Left colon (tissue), 2 donors: ENCODE data around the gene NOL3. TPM values are rescaled to one million over a fixed set of nuclear protein-coding genes. Genes with fewer than 3 reads are reported as not detected.

Source experiments
- ATAC-seq: fragments of 200-7000 bp; cut with Tn5 transposase; one replicate; pipeline ENCODE4 v1.9.1; 2020; ENCODE audit warnings: mild to moderate bottlenecking, moderate library complexity
- DNase-seq, 2 donors: peaks; one replicate each; pipeline ENCODE4 v3.0.0-alpha.2; 2020
- intact Hi-C, 2 donors: fragments of 100-400 bp; cut with DNase I in 1 of 2; cut with micrococcal nuclease in 1 of 2; formaldehyde crosslinking; loops; one replicate each; pipeline versions ENCODE4 v1.11.2 to v1.14.0; 2022; cut with DNase I, micrococcal nuclease
- total RNA-seq, 2 donors: library from RNA; stranded (reverse); fragmentation: NEBNext Ultra II Directional; extraction: Animal tissue kit (Norgen Biotek cat#: 25700); gene quantifications; one replicate each; pipeline ENCODE4 v1.2.1, GENCODE V29; 2021
- donor health status: DM: no; HTN: no; CAD: no.
- donor health status: DM: yes; HTN: yes; CAD: no.

The NOL3 gene
- total RNA-seq, 2 donors from 2014 or later, result 23.1 to 30.2 TPM

- DNase-seq (no peak), ATAC-seq (no peak)
- intact Hi-C loops, result loop anchor here in 1 of 2 donors (10.0 kb wide), 1 partner anchor 177 kb away; no protein-coding TSS in a partner anchor
Measured at GRCh38 chr16:67151431-67152097, 18.8 kb upstream of the NOL3 start.

- ATAC-seq, result no peak
Measured at GRCh38 chr16:67154578-67155294, 15.6 kb upstream of the NOL3 start.

GRCh38 chr16:67155295-67156142 lies 14.8 kb upstream of the NOL3 start:
- ATAC-seq, result peak; percentile 53
- peak in 1 of 2 donors; percentile 82 for DNase-seq
- intact Hi-C loops, result loop anchor here (5.0 to 10.0 kb wide), 2 partner anchors 178 to 181 kb away; no protein-coding TSS in a partner anchor

More at GRCh38 chr16:67154578-67155294, 15.6 kb upstream of the NOL3 start:
- intact Hi-C loops, result loop anchor here (5.0 to 10.0 kb wide), 2 partner anchors 177 to 180 kb away; no protein-coding TSS in a partner anchor
- DNase-seq, result peak in 1 of 2 donors; percentile 25

GRCh38 chr16:67156143-67156844 lies 14.0 kb upstream of the NOL3 start:
- ATAC-seq, result peak; percentile 19
- intact Hi-C loops, result loop anchor here (5.0 to 10.0 kb wide), 2 partner anchors 179 to 181 kb away; no protein-coding TSS in a partner anchor
- DNase-seq, result peak in 1 of 2 donors; percentile 61

- DNase-seq, result peak in 1 of 2 donors; percentile 16
- ATAC-seq, result no peak
- intact Hi-C loops, result loop anchor here (5.0 to 10.0 kb wide), 2 partner anchors 180 to 182 kb away; no protein-coding TSS in a partner anchor
Measured at GRCh38 chr16:67157106-67157748, 13.1 kb upstream of the NOL3 start.

GRCh38 chr16:67157892-67158635 lies 12.3 kb upstream of the NOL3 start:
- no peak for ATAC-seq
- DNase-seq, result no peak
- intact Hi-C loops, result loop anchor here (5.0 to 10.0 kb wide), 2 partner anchors 181 to 183 kb away; no protein-coding TSS in a partner anchor

GRCh38 chr16:67158637-67159600 lies 11.4 kb upstream of the NOL3 start:
- intact Hi-C loops, result loop anchor here (5.0 to 10.0 kb wide), 2 partner anchors 182 to 184 kb away; no protein-coding TSS in a partner anchor
- DNase-seq (peak; percentile 77 to 83), ATAC-seq (peak; percentile 38)

- intact Hi-C loops, result no loop called here
- ATAC-seq (no peak), DNase-seq (no peak)
Measured at GRCh38 chr16:67161595-67162058, 8.7 kb upstream of the NOL3 start.

GRCh38 chr16:67162506-67163163 lies 7.7 kb upstream of the NOL3 start:
- ATAC-seq, result no peak
- no peak for DNase-seq
- intact Hi-C loops, result no loop called here

- ATAC-seq (no peak), DNase-seq (peak in 1 of 2 donors; percentile 53)
- intact Hi-C loops, result no loop called here
Measured at GRCh38 chr16:67163164-67163998, 7.0 kb upstream of the NOL3 start.

- ATAC-seq (no peak), DNase-seq (no peak)
- intact Hi-C loops, result no loop called here
Measured at GRCh38 chr16:67163999-67164558, 6.3 kb upstream of the NOL3 start.

- intact Hi-C loops, result no loop called here
- DNase-seq (peak; percentile 75 to 79), ATAC-seq (peak; percentile 48)
Measured at GRCh38 chr16:67164599-67165061, 5.7 kb upstream of the NOL3 start, which contains the start of gene HSF4. Gene HSF4 (plus strand): TSS chr16:67164745. CDS start chr16:67164812, 67 bp downstream.

GRCh38 chr16:67165121-67166078 lies 4.9 kb upstream of the NOL3 start:
- no peak for DNase-seq
- intact Hi-C loops, result no loop called here
- ATAC-seq, result peak; percentile 2
